ENCODE measurements around the gene SLC6A4.

DNA sequence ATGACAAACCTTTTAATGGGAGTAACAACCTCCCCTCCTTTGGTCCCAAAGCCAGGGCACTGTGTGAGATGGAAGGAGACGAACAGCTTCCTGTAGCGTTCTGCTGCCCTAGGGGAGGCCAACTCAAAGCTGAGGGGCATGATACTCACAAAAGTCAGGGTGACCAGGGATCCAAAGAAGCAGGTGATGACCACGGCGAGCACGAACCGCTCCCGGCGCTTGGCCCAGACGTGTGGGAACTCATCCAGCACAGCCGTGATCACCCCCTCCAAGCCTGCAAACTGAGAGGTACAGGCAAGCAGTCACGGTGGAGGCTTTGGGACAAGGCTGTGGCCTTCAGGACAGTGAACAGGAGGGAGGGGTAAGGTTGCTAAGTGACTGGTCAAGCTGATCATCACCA is 25.1 kb downstream of the SLC6A4 start:
- TF ChIP-seq FOXA1 (IDR thresholded peaks at IDR 0.05), result no peak
- no peak for TF ChIP-seq SP1 (IDR thresholded peaks at IDR 0.05)
- TF ChIP-seq, protein P1, sequence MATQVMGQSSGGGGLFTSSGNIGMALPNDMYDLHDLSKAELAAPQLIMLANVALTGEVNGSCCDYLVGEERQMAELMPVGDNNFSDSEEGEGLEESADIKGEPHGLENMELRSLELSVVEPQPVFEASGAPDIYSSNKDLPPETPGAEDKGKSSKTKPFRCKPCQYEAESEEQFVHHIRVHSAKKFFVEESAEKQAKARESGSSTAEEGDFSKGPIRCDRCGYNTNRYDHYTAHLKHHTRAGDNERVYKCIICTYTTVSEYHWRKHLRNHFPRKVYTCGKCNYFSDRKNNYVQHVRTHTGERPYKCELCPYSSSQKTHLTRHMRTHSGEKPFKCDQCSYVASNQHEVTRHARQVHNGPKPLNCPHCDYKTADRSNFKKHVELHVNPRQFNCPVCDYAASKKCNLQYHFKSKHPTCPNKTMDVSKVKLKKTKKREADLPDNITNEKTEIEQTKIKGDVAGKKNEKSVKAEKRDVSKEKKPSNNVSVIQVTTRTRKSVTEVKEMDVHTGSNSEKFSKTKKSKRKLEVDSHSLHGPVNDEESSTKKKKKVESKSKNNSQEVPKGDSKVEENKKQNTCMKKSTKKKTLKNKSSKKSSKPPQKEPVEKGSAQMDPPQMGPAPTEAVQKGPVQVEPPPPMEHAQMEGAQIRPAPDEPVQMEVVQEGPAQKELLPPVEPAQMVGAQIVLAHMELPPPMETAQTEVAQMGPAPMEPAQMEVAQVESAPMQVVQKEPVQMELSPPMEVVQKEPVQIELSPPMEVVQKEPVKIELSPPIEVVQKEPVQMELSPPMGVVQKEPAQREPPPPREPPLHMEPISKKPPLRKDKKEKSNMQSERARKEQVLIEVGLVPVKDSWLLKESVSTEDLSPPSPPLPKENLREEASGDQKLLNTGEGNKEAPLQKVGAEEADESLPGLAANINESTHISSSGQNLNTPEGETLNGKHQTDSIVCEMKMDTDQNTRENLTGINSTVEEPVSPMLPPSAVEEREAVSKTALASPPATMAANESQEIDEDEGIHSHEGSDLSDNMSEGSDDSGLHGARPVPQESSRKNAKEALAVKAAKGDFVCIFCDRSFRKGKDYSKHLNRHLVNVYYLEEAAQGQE (IDR thresholded peaks at IDR 0.05), result no peak
- no peak for TF ChIP-seq RAD21 (IDR thresholded peaks at IDR 0.05)
- TF ChIP-seq, protein P2, sequence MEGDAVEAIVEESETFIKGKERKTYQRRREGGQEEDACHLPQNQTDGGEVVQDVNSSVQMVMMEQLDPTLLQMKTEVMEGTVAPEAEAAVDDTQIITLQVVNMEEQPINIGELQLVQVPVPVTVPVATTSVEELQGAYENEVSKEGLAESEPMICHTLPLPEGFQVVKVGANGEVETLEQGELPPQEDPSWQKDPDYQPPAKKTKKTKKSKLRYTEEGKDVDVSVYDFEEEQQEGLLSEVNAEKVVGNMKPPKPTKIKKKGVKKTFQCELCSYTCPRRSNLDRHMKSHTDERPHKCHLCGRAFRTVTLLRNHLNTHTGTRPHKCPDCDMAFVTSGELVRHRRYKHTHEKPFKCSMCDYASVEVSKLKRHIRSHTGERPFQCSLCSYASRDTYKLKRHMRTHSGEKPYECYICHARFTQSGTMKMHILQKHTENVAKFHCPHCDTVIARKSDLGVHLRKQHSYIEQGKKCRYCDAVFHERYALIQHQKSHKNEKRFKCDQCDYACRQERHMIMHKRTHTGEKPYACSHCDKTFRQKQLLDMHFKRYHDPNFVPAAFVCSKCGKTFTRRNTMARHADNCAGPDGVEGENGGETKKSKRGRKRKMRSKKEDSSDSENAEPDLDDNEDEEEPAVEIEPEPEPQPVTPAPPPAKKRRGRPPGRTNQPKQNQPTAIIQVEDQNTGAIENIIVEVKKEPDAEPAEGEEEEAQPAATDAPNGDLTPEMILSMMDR (IDR thresholded peaks at IDR 0.05; ENCODE audit: low read depth, low read length, missing input control), result no peak

All from liver (tissue), 3 donors.